Glutamatergic neuron (in vitro differentiated cells): ENCODE measurements around the gene ATP2B2. TPM values are rescaled to one million over a fixed set of nuclear protein-coding genes. Genes with fewer than 3 reads are reported as not detected.

Experiments used
- DNase-seq: peaks from one replicate; pipeline ENCODE4 v3.0.0; 2022
- H3K27ac Mint-ChIP-seq: one replicate; pipeline ENCODE4 v1.8.0; 2020; ENCODE audit warnings: mild to moderate bottlenecking, mixed read lengths, inconsistent platforms; ENCODE audit not compliant: unreplicated experiment
- H3K27me3 Mint-ChIP-seq: one replicate; pipeline ENCODE4 v1.8.0; 2020; ENCODE audit warnings: mild to moderate bottlenecking, moderate library complexity, mixed read lengths, inconsistent platforms; ENCODE audit not compliant: unreplicated experiment
- H3K36me3 Mint-ChIP-seq: one replicate; pipeline ENCODE4 v1.8.0; 2020; ENCODE audit warnings: mild to moderate bottlenecking, mixed read lengths, inconsistent platforms; ENCODE audit not compliant: unreplicated experiment
- H3K4me1 Mint-ChIP-seq: one replicate; pipeline ENCODE4 v1.8.0; 2020; ENCODE audit warnings: mild to moderate bottlenecking, low read depth, mixed read lengths, inconsistent platforms; ENCODE audit not compliant: unreplicated experiment
- H3K4me3 Mint-ChIP-seq: one replicate; pipeline ENCODE4 v1.8.0; 2020; ENCODE audit warnings: mild to moderate bottlenecking, mixed read lengths, inconsistent platforms; ENCODE audit not compliant: unreplicated experiment
- H3K9me3 Mint-ChIP-seq: one replicate; pipeline ENCODE4 v1.8.0; 2020; ENCODE audit warnings: mild to moderate bottlenecking, moderate library complexity, mixed read lengths, inconsistent platforms; ENCODE audit not compliant: unreplicated experiment
- CTCF ChIP-seq: fragments of 200-600 bp; sonication (generic); IDR thresholded peaks from one replicate; pipeline ENCODE4 v1.5.0; 2021; ENCODE audit not compliant: partially characterized antibody, unreplicated experiment
- total RNA-seq: library from RNA; stranded (reverse); fragmentation: NEBNext Ultra II Directional; extraction: Animal tissue kit (Norgen Biotek cat#: 25700); gene quantifications from one replicate; pipeline ENCODE4 v1.2.1, GENCODE V29; 2021; ENCODE audit not compliant: unreplicated experiment

The ATP2B2 gene
- total RNA-seq, 1 donor from 2014 or later: 31.2 TPM

- no peaks in the 10 kb centered on the region for H3K36me3 Mint-ChIP-seq
- peaks cover 17% of the 10 kb centered on the region for H3K4me1 Mint-ChIP-seq
- no peak for TF ChIP-seq CTCF
- no peak for DNase-seq
- H3K27ac Mint-ChIP-seq: peak overlapping the region; percentile 53
- H3K4me3 Mint-ChIP-seq: no peak overlapping the region
- peaks cover 15% of the 10 kb centered on the region for H3K27me3 Mint-ChIP-seq
- H3K9me3 Mint-ChIP-seq: peaks cover 9% of the 10 kb centered on the region
Measured at GRCh38 chr3:10489746-10490483, 15.5 kb downstream of the ATP2B2 start.

GRCh38 chr3:10487988-10488633, 17.3 kb downstream of the ATP2B2 start:
- no peak overlapping the region for H3K4me3 Mint-ChIP-seq
- no peak for TF ChIP-seq CTCF
- H3K4me1 Mint-ChIP-seq: peaks cover 22% of the 10 kb centered on the region
- H3K9me3 Mint-ChIP-seq: peaks cover 9% of the 10 kb centered on the region
- no peak overlapping the region for H3K27ac Mint-ChIP-seq
- H3K36me3 Mint-ChIP-seq: no peaks in the 10 kb centered on the region
- no peak for DNase-seq
- H3K27me3 Mint-ChIP-seq: peaks cover 18% of the 10 kb centered on the region

DNA sequence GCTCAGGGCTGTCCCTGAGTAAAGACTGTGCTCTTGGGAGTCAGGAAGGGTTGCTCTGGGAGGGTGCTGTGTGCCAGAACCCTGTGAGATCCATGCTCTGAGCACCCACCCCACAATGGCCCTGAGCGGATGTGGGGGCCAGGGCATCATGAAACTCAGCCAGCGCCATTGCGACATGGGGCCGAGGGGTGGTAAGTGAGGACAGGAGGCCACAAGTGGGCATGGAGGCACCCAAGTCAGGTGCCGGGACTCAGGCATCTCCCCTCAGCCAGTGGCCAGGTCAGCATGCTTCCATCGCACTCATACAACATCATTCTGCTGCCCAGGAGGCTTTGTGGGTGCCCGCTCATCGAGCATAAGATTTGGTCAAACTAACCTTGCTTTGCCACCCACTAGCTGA, 19.6 kb downstream of the ATP2B2 start:
- H3K36me3 Mint-ChIP-seq: no peaks in the 10 kb centered on the region
- peaks cover 9% of the 10 kb centered on the region for H3K4me1 Mint-ChIP-seq
- no peak for TF ChIP-seq CTCF
- H3K4me3 Mint-ChIP-seq: no peak overlapping the region
- H3K27me3 Mint-ChIP-seq: peaks cover 17% of the 10 kb centered on the region
- no peak overlapping the region for H3K27ac Mint-ChIP-seq
- peaks cover 7% of the 10 kb centered on the region for H3K9me3 Mint-ChIP-seq
- no peak for DNase-seq

- Mint-ChIP-seq H3K4me3 (no peak overlapping the region), H3K36me3 (no peaks in the 10 kb centered on the region), H3K4me1 (peaks cover 7% of the 10 kb centered on the region), H3K9me3 (peaks cover 10% of the 10 kb centered on the region), H3K27me3 (peaks cover 19% of the 10 kb centered on the region), H3K27ac (no peak overlapping the region)
- no peak for TF ChIP-seq CTCF
- no peak for DNase-seq
Measured at GRCh38 chr3:10485380-10485779, 20.0 kb downstream of the ATP2B2 start.

- no peaks in the 10 kb centered on the region for H3K36me3 Mint-ChIP-seq
- peaks cover 19% of the 10 kb centered on the region for H3K27me3 Mint-ChIP-seq
- no peak overlapping the region for H3K27ac Mint-ChIP-seq
- H3K9me3 Mint-ChIP-seq: peaks cover 8% of the 10 kb centered on the region
- DNase-seq: no peak
- no peak for TF ChIP-seq CTCF
- H3K4me3 Mint-ChIP-seq: no peak overlapping the region
- peaks cover 7% of the 10 kb centered on the region for H3K4me1 Mint-ChIP-seq
Measured at GRCh38 chr3:10484709-10485108, 20.7 kb downstream of the ATP2B2 start.
